HG03439 (cell line): ENCODE data around the gene CABLES2.

ENCODE experiments used
- ATAC-seq: cut with Tn5 transposase; IDR thresholded peaks from one replicate; pipeline ENCODE4 v1.9.1; 2021; ENCODE audit warnings: mild to moderate bottlenecking, moderate library complexity; ENCODE audit not compliant: unreplicated experiment

The CABLES2 gene

DNA sequence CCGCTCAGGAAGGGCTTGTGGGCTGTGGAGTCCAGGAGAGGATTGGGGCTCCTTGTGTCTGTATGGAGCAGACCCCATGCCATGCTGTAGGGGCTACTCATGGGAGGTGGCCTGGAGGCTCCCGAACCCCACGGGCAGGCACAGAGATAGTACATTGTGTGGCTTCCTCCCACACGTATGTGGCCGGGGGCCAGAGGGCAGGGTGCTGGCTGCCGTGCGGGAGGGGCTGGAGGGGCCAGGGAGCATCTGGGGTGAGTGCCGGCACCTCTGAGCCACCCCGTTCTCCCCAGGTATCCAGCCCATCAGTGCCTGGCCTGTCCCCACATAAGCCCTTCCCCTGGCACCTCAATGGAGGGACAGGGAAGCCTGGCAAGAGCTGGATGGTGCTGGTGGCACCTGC lies 12.7 kb upstream of the CABLES2 start:
- no peak for ATAC-seq

DNA sequence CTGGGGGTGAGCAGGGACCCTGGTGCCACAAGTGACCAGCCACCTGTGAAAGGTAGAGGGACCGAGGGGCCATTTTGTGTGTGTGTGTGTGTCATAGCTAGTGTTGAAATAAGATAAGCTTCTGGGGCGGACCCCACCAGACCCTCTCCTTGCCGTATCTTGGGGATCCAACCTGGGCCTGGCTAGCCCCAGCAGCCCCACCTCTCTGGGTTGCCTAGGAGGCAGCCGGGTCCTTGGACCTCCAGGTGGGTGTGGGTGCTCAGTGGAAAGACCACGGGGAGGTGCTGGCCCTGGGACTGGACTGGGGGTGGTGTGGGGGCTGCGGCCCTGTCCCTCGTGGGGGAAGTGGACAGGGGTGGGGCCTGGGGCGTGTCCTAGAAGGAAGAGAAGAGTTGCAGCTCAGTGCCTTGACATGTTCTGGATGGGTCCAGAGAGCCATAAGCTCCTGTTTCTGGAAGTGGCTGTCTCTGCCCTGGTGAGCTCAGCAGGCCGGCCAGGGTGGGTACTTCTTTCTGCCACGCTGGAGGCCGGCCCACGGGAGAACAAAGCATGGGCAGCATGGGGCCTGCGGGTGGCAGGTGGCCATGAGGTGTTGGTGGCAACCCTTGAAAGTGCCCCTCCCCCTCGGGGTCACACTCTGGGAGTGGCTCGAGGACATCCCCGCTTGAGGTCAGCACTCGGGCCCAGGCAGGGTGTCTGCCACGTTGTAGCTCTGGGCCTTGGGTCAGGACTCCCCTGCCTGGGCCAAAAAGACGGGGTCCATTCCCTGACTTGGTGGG lies 11.8 kb upstream of the CABLES2 start:
- no peak for ATAC-seq

- no peak for ATAC-seq
Observed at GRCh38 chr20:62417981-62418708, 11.1 kb upstream of the CABLES2 start.

GRCh38 chr20:62416651-62417637 lies 9.9 kb upstream of the CABLES2 start:
- ATAC-seq, result no peak

DNA sequence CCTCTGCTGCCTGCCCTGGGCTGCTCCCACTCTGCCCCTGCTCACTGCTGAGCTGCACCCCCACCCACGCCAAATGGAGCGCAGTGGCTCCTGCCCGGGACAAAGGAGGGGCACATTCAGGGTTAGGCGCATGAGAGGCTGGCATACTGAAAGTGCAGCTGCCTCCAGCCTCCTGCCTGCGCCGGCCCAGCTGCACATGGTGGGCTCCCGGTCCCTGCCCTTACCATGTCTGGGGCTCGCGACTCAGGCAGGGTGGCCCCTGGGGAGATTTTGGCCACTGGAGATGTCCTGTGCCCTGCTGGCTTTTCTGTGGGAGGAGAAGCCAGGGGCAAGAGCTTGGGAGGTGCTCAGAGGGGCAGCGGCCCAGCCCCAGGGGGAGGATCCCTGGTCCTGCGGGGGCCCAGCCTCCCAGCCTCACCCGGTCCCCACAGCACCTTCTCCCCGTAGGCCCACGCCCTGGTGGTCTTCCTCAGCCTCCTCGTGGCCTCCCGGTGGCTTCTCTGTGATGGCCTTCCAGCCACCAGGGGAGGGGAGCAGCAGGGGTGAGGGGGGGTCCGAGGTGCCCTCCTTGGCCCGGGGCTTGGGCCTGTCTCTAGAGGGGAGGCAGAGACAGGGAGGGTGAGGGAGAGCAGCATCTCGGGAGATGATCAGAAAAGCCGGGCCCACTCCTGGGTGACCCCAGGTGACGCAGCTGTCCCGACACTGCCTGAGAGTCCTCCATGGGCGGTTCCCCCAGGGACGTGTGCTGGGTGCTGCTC lies 8.4 kb upstream of the CABLES2 start:
- ATAC-seq, result no peak

- no peak for ATAC-seq
Observed at GRCh38 chr20:62413896-62414481, 6.9 kb upstream of the CABLES2 start.

DNA sequence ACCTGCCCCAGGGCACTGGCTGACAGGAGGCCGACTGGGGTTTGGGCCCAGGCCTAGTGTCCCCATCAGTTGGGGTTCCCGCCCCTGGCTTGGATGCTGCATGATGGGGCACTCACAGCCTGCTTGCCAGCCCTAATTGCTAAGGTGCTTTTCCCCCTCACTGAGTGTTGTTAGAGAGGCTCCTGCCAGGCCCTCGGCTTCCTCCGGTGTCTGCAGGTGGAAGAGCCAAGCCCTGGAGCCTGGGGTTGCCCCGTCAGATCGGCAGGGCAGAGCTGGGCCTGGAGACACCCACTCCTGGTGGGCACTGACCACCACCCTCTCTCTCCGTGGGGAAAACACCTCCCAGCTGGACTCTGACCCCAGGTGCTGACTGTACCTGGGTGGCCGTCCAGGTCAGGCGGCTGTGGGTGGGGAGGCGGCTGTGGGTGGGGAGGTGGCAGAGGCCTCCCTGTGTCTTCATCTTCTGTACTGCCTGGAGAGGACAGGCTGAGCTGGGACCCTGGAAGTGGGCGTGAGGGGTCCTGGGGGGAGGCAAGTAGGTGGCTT lies 6.0 kb upstream of the CABLES2 start:
- no peak for ATAC-seq

DNA sequence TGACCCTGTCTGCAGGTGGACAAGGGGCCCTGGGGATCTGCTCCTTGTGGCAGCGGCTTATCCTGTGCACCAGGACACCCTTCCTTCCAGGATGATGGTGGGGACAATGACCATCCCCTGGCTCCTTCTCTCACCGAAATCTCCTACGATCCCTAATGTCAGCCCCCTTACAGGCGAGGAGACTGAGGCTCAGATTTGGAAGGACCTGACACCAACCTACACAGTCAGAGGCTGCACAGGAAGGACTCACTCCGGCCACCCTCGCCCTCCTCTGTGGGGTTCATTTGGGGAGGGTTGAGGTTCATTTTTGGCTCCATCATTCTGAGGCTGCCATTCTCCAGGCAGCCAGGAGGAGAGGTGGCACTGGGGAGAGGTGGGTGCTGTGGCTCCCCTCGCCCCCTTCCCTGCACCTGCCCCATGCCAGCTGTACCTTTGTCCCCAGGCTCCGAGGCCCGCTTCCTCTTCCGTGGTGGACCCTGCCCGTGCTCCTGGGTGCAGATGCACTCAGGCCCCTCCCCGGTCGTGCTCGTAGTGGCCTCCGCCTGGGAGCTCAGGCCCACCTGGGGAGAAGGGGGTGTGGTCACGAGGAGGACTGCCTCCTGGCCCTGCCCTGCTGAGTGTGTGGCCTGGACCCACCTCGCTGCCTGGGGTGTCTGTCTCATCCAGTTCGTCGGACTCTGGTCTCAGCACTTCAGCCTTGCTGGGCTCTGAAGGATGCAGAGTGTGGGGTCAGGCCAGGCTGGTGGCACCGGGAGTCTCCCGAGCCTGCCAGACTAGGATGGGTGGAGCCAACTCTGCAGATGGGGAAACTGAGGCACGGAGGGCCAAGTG lies 5.3 kb upstream of the CABLES2 start:
- ATAC-seq, result no peak

- no peak for ATAC-seq
Observed at GRCh38 chr20:62411479-62412193, 4.6 kb upstream of the CABLES2 start.

DNA sequence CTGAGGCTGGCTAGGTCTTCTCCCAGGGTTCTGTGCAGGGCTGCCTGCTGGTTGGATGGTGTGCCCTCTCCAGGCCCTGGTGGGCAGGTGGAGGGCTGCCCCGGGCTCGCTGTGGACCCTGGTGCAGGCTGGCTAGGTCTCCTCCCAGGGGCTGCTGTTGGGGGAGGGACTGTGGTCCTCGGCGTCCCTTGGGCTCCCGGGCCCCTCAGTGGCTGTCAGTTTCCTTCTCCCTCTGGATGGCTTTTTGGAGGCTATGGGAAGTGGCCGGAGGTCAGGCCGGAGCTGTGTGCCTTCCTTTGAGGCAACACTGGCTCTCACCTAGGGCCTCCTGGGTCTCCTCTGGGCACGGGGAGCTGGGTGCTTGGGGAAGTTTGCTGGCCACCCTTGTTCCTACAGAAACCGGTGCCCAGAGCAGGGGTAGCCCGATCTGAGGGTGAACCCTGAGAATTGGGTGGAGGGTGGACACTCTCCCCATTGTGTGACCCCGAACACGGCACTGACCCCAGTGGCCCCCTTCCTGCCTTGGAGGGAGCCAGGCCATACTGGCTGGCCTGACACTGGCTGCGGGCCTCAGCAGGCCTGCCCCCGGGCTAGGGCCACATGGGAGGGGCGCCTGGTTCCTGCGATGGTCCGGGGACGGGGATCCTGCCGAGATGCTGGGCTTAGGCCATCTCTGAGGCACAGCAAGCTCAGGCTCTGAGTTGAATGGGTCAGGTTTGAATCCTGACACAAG lies 3.8 kb upstream of the CABLES2 start:
- ATAC-seq, result no peak

DNA sequence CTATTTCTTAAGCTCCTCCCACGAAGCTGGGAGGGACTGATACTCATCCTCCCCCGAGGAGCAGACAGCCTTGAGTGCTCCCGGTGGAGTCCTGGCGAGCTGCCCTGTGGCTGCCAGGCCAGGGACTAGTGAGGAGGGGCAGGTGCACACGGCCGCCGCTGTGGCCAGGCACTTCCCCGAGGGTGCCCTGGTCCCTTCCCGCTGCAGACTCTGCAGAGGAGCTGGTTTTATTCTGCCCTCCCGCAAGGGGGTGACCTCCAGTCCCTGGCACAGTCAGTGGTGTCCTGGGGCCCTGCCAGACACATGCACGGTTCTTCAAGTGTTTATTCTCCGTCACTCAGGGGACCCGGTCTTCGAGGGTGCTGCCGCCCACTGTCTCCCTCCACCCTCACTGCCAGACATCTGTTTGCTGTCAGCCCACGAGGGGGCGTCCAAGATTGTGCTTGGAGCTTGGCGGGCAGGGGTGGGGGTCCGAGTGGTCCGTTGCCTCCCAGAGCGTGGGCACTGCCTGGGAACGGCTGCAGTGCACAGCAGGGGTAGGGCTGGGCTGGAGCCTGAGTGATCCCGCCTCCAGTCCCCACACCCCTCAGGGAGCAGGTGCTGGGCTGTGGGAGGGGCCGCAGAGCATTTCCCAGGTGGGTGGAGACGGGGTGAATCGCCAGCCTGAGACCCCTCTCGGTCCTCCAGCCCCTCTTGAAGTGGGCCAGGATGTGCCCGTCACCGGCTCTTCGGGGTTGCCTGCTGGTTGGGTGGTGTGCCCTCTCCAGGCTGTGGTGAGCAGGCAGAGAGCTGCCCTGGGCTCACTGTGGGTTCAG lies 3.1 kb upstream of the CABLES2 start:
- ATAC-seq, result no peak

DNA sequence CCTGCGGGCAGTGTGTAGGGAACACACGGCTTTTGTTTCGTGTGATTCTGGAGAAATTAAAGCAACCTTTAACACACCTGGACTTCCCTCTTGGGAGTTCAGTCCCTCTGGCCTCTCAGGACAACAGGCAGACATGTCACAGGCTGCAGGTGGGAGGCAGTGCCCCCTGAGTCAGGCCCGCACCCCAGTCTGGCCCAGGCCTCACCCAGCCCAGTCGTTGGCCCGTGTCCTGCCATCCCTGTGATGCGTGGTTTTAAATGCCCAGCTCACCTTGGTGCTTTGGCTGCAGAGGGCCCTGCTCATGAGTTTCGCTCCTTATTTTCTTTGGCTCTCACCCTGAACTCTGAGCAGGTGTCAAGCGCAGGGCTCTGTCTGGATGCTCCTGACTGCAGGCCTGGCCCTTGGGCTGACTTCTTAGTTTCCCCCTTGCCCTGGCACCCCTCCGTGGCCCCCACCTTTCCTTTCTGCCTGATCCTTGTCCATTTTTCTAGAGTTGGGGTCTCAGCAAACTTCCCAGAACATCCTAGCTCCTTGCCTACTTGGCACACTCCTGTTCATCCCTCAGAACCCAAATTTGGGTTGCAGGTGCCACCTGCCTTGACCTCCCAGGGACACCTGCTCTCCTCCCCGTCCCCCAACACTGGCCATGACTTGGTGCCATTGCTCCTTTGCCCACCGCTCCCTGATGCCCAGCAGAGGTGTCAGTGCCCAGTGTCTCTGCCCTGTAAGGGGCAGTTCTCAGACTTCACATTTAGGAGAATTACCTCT lies 2.2 kb upstream of the CABLES2 start:
- no peak for ATAC-seq

DNA sequence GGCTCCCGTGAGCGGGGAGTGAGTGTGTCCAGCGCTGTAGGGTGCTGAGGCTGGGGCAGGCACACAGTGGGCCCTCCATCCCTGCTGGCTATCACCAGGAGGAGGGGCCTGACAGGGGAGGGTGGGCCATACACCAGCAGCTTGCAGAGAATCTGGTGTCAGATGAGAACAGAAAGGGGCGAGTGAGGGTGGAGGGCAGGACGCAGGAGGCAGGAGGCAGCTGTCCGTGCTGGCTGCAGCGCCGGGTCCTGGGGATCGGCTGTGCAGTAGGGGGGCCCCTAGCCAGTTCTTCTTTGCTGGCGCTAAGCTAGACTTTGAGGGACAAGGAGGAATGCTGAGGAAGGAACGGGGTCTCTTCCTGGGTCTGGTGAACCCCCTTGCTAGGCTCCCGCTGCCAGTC lies 1.6 kb upstream of the CABLES2 start:
- ATAC-seq, result no peak

- no peak for ATAC-seq
Observed at GRCh38 chr20:62408055-62408454, 970 bp upstream of the CABLES2 start.

DNA sequence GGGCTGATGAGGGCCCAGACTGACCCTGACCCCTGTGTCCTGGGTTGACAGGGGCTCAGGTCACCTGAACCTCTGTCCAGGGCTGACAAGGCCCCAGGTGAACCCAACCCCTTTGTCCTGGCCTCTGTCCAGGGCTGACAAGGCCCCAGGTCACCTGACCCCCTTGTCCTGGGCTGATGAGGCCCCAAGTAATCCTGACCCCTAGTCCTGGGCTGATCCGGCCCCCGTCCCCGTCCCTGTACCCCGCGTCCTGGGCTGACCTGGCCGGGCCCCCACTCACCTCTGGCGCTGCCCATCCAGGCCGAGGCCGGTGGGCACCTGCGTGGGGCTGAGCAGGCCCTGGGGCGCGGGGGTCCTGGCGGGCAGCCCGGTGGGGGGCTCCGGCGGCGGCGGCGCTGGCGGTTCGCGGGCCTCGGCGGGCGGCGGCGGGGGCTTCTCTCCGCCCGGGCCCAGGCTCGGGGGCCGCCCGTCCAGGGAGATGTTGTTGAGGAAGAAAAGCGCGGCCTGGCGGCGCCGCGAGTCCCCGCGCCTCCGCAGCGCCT lies 379 bp downstream of the CABLES2 start:
- no peak for ATAC-seq

GRCh38 chr20:62405981-62406513 lies 1.0 kb downstream of the CABLES2 start:
- no peak for ATAC-seq
